Thyroid gland (tissue), 4 donors: ENCODE results near the gene NRP2. TPM values are rescaled to one million over a fixed set of nuclear protein-coding genes. Genes with fewer than 3 reads are reported as not detected.

ENCODE experiments used
- DNase-seq, 2 donors: peaks; one replicate each; pipeline ENCODE4 v3.0.0-alpha.2; 2019
- H3K27ac ChIP-seq, 3 donors: fragments of 200-600 bp; sonication (generic); 1 replicate in 2 of 3; 2 replicates in 1 of 3; pipeline ENCODE4 v1.5.1; 2016 to 2019; ENCODE audit warnings: mild to moderate bottlenecking in 1 of 3, moderate library complexity in 1 of 3
- H3K27me3 ChIP-seq: fragments of 200-600 bp; sonication (generic); one replicate; pipeline ENCODE4 v1.5.1; 2019
- H3K36me3 ChIP-seq, 2 donors: fragments of 200-600 bp; sonication (generic); one replicate each; pipeline ENCODE4 v1.5.1; 2016 to 2019
- H3K4me1 ChIP-seq, 2 donors: fragments of 200-600 bp; sonication (generic); one replicate each; pipeline ENCODE4 v1.5.1; 2017 to 2019
- H3K4me3 ChIP-seq, 3 donors: fragments of 200-600 bp; sonication (generic); replicated peaks in 1 of 3; 1 replicate in 2 of 3; 2 replicates in 1 of 3; pipeline ENCODE4 v1.5.1; 2016; ENCODE audit warnings: mild to moderate bottlenecking in 1 of 3
- H3K9me3 ChIP-seq: fragments of 200-600 bp; sonication (generic); one replicate; pipeline ENCODE4 v1.5.1; 2017
- POLR2A ChIP-seq, 2 donors: fragments of 450-650 bp; IDR thresholded peaks; one replicate each; pipeline ENCODE4 v1.6.1; 2017; ENCODE audit warnings: antibody characterized with exemption in 2 of 2, mild to moderate bottlenecking in 2 of 2, moderate library complexity in 1 of 2
- WGBS, 2 donors: methylation state at CpG; one replicate each; pipeline ENCODE4 v1.1.5; 2017; 5-methylcytosine and 5-hydroxymethylcytosine counted together
- intact Hi-C: fragments of 100-400 bp; cut with DNase I; formaldehyde crosslinking; loops from one replicate; pipeline ENCODE4 v1.15.1; 2023
- total RNA-seq, 4 donors: library from RNA; depleted of rRNA; stranded (reverse); fragments of >200 nt; gene quantifications; one replicate each; pipeline ENCODE4 v1.2.3, GENCODE V29; 2016
- TF ChIP-seq, protein P1 (sequence below), 6 experiments: fragments of 200-600 bp in 3 of 6; fragments of 450-650 bp in 3 of 6; sonication (generic) in 3 of 6; IDR thresholded peaks; one replicate each; pipeline ENCODE4 v1.5.1; 2016 to 2019; ENCODE audit warnings: antibody characterized with exemption in 6 of 6, mild to moderate bottlenecking in 2 of 6, inconsistent platforms in 1 of 6, moderate library complexity in 1 of 6

Gene NRP2
- total RNA-seq, 4 donors from 2014 or later, result 29.3 to 62.5 (median 41.6) TPM

DNA sequence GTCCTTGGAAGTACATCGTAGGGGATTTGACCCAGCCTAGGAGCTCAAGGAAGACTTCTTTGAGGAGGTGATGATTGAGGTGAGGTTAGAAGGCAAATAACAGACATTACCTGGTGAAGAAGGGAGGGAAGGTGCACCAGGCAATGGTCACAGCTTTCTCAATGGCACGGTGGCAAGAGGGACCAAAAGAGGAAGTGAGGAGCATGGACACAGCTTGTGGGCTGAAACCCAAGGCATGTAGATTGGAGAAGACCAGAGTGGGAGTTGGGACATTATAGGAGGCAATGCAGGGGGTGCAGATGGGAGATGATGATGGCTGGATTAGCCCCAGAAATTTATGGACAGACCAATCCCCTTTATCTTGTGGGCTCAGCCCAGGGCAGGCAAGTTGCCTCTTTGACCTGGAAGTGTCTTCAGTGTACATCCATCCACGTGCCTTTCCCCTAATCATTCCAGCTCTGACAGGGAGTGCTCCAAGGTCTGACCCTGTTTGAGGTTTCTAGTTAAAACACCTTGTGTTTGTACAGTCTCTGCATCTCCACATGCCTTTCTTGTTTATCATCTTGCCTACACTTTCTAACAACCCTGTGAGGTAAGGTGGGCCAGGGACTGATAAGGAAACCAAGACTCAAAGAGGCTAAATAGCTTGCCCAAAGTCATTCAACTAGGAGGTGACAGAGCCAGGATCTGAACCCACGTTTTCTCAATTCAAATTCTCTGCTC lies 59.1 kb downstream of the NRP2 start:
- intact Hi-C loops, result no loop called here
- no peaks in the 10 kb centered on the region for H3K9me3 ChIP-seq
- DNase-seq, result no peak
- 89 to 92% methylated on average over 4 of the region's 4 CpGs for WGBS, 2 donors
- no peak overlapping the region for H3K4me3 ChIP-seq
- no peak overlapping the region for H3K27ac ChIP-seq
- H3K27me3 ChIP-seq, result no peaks in the 10 kb centered on the region
- no peaks in the 10 kb centered on the region for H3K36me3 ChIP-seq
- no peak for TF ChIP-seq POLR2A (IDR thresholded peaks at IDR 0.05)
- TF ChIP-seq, protein P1, sequence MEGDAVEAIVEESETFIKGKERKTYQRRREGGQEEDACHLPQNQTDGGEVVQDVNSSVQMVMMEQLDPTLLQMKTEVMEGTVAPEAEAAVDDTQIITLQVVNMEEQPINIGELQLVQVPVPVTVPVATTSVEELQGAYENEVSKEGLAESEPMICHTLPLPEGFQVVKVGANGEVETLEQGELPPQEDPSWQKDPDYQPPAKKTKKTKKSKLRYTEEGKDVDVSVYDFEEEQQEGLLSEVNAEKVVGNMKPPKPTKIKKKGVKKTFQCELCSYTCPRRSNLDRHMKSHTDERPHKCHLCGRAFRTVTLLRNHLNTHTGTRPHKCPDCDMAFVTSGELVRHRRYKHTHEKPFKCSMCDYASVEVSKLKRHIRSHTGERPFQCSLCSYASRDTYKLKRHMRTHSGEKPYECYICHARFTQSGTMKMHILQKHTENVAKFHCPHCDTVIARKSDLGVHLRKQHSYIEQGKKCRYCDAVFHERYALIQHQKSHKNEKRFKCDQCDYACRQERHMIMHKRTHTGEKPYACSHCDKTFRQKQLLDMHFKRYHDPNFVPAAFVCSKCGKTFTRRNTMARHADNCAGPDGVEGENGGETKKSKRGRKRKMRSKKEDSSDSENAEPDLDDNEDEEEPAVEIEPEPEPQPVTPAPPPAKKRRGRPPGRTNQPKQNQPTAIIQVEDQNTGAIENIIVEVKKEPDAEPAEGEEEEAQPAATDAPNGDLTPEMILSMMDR (IDR thresholded peaks at IDR 0.05), result no peak
- H3K4me1 ChIP-seq, result peaks cover 10 to 17% of the 10 kb centered on the region in 2 donors

DNA sequence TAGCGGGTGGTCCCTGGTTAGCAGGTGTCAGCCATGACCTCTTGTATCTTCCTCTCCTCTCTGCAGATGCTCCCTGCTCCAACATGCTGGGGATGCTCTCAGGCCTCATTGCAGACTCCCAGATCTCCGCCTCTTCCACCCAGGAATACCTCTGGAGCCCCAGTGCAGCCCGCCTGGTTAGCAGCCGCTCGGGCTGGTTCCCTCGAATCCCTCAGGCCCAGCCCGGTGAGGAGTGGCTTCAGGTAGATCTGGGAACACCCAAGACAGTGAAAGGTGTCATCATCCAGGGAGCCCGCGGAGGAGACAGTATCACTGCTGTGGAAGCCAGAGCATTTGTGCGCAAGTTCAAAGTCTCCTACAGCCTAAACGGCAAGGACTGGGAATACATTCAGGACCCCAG lies 60.8 kb downstream of the NRP2 start:
- intact Hi-C loops, result no loop called here
- H3K4me3 ChIP-seq, result no peak overlapping the region
- TF ChIP-seq, protein P1 (IDR thresholded peaks at IDR 0.05), result no peak
- no peak for TF ChIP-seq POLR2A (IDR thresholded peaks at IDR 0.05)
- H3K9me3 ChIP-seq, result no peaks in the 10 kb centered on the region
- 97 to 99% methylated on average over 6 to 11 of the region's 11 CpGs for WGBS, 2 donors
- peaks cover 14 to 20% of the 10 kb centered on the region in 2 donors for H3K4me1 ChIP-seq
- H3K27me3 ChIP-seq, result no peaks in the 10 kb centered on the region
- H3K36me3 ChIP-seq, result no peaks in the 10 kb centered on the region
- DNase-seq, result no peak
- H3K27ac ChIP-seq, result no peak overlapping the region

DNA sequence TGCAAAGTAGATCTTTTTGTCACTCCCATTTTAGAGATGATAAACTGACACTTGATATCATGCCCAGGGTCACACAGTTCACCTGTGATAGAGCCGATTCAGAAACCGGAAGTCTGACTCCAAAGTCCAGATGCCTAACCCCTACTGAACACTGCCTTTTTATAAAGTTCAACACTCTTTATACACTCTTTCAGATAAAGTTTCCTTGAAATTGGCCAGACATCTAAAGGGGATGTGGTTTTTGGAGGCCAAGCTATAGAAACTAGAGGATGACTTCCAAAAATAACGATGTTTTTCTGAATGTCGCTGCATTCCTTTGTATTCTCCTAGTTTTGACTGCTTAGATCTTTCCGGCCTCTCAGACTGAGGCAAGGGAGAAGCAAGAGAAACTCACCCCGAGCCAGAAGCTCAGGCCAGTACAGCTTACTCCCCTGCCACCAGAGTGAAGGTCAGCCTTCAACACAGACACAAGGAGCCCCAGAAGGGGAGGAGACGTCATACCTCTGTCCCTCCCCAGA lies 61.8 kb downstream of the NRP2 start:
- WGBS, 2 donors, result 79 to 82% methylated on average over 7 of the region's 7 CpGs
- no peaks in the 10 kb centered on the region for H3K36me3 ChIP-seq
- no peak overlapping the region for H3K4me3 ChIP-seq
- H3K27me3 ChIP-seq, result no peaks in the 10 kb centered on the region
- TF ChIP-seq POLR2A (IDR thresholded peaks at IDR 0.05), result no peak
- TF ChIP-seq, protein P1 (IDR thresholded peaks at IDR 0.05), result no peak
- no peaks in the 10 kb centered on the region for H3K9me3 ChIP-seq
- intact Hi-C loops, result no loop called here
- H3K27ac ChIP-seq, result no peak overlapping the region
- DNase-seq, result no peak
- peaks cover 10 to 20% of the 10 kb centered on the region in 2 donors for H3K4me1 ChIP-seq

DNA sequence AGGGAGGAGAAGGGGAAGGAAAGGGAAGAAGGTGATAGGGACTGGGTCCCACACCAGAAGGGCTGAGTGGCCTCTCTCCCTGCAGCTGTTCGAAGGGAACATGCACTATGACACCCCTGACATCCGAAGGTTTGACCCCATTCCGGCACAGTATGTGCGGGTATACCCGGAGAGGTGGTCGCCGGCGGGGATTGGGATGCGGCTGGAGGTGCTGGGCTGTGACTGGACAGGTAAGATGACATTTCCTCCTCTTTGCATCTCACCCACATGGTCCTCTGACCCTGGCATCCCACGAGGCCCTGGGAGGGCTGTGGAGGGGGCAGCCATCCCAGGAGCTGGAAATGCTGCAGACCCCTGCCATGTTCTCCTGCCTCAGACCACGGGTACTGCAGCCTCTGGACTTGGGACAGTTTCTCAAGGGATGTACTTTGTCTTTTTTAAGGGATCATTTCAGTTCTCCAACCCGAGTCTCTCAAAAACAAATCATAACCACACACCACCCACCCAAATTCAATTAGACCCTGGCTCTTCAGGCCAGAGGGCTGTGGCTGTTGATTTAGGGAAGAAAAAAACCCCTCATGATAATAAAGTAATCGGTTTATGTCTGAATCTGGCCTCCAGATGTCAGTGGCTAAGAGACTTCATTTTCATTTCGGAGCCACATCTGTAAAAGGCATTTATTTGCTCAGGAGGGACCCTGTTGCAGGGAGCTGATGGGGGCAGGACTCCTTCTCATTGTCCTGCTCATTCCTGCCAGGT lies 63.5 kb downstream of the NRP2 start:
- Histone ChIP-seq H3K4me3 (no peak overlapping the region), H3K4me1 (peaks cover 7 to 10% of the 10 kb centered on the region in 2 donors), H3K36me3 (no peaks in the 10 kb centered on the region), H3K27me3 (no peaks in the 10 kb centered on the region), H3K27ac (peak overlapping the region in 2 of 3 donors; percentile 5 to 48), H3K9me3 (no peaks in the 10 kb centered on the region)
- no peak for DNase-seq
- intact Hi-C loops, result no loop called here
- TF ChIP-seq POLR2A (IDR thresholded peaks at IDR 0.05), result no peak
- TF ChIP-seq, protein P1 (IDR thresholded peaks at IDR 0.05), result no peak
- WGBS, 2 donors, result 89 to 92% methylated on average over 13 to 14 of the region's 14 CpGs

DNA sequence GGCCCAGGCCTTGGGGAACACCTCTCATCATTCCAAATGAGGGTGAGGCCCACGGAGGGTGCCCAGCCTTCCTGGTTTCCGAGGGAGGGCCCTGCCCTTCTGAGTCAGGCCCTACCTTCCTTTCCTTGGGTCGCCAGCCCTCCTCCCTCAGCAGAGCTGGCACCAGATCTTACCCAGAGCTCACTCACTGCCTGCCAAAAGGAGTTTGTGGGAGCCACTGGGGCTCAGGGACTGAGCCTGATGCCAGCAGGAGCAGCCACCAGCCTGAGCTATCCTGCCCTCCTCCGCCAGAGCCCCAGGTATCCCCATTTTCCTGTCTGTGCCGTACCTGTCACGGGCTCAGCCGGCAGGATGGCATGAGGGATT lies 64.1 kb downstream of the NRP2 start:
- TF ChIP-seq POLR2A (IDR thresholded peaks at IDR 0.05), result no peak
- TF ChIP-seq, protein P1 (IDR thresholded peaks at IDR 0.05), result no peak
- DNase-seq, result peak; percentile 52 to 68
- no peaks in the 10 kb centered on the region for H3K9me3 ChIP-seq
- H3K36me3 ChIP-seq, result no peaks in the 10 kb centered on the region
- H3K4me1 ChIP-seq, result peaks cover 5 to 10% of the 10 kb centered on the region in 2 donors
- no peaks in the 10 kb centered on the region for H3K27me3 ChIP-seq
- peak overlapping the region in 2 of 3 donors; percentile 5 to 48 for H3K27ac ChIP-seq
- no peak overlapping the region for H3K4me3 ChIP-seq
- intact Hi-C loops, result no loop called here
- 77% methylated on average over 7 of the region's 7 CpGs; no CpG with 5 or more reads in 1 of the 2 donors for WGBS, 2 donors
